BLaER1 treated with 17β-estradiol and CSF1 and Interleukin-3, amounts not matched to agents 10 nM and 100 nM (cell line): ENCODE measurements around the gene WNT11.

Source experiments
- H3K27ac ChIP-seq, 11 experiments: shearing (Covaris generic); formaldehyde crosslinking; 2 replicates each; pipeline ENCODE4 v1.8.1; 2022
- H3K27me3 ChIP-seq, 11 experiments: shearing (Covaris generic); formaldehyde crosslinking; 2 replicates each; pipeline ENCODE4 v1.8.1; 2022
- H3K36me3 ChIP-seq, 11 experiments: shearing (Covaris generic); formaldehyde crosslinking; 2 replicates each; pipeline ENCODE4 v1.8.1; 2022
- H3K4me1 ChIP-seq, 10 experiments: shearing (Covaris generic); formaldehyde crosslinking; 2 replicates each; pipeline ENCODE4 v1.8.1; 2022
- H3K4me2 ChIP-seq, 11 experiments: shearing (Covaris generic); formaldehyde crosslinking; 2 replicates each; pipeline ENCODE4 v1.8.1; 2022
- H3K4me3 ChIP-seq, 10 experiments: shearing (Covaris generic); formaldehyde crosslinking; 2 replicates each; pipeline ENCODE4 v1.8.1; 2022
- H3K9ac ChIP-seq, 11 experiments: shearing (Covaris generic); formaldehyde crosslinking; 2 replicates each; pipeline ENCODE4 v1.8.1; 2022
- H3K9me3 ChIP-seq, 11 experiments: shearing (Covaris generic); formaldehyde crosslinking; replicated peaks in 1 of 11; 2 replicates each; pipeline ENCODE4 v1.8.1; 2022
- H4K20me1 ChIP-seq, 11 experiments: shearing (Covaris generic); formaldehyde crosslinking; 2 replicates each; pipeline ENCODE4 v1.8.1; 2022
- Cebpa-rat ChIP-seq, 11 experiments: shearing (Covaris generic); IDR thresholded peaks; 2 replicates each; pipeline ENCODE4 v1.8.1; 2022

Gene WNT11

DNA sequence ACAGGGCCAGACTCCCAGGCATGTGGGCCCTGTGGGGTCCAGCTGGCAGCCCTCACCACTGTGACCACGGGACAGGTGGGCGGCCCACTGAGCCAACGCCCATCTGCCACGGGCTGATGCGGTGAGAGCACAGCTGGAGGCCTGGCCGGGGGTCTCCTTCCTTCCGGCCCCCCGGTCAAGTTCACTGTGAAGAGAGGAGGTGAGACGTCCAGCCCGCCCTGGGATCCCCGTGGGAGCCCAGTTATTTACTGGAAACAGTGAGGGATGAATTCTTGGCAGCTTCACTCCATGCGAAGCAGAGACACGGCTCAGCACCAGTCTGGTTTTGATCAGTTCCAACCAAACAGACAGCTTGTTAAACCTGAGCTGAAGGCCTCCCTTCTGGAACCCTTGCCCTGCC is 38.7 kb downstream of the WNT11 start:
- H3K27ac ChIP-seq, result no peak overlapping the region
- H3K4me3 ChIP-seq, result no peak overlapping the region
- no peak overlapping the region for H3K9ac ChIP-seq
- H3K27me3 ChIP-seq, result no peaks in the 10 kb centered on the region
- no peak for TF ChIP-seq Cebpa-rat (IDR thresholded peaks at IDR 0.05)
- no peaks in the 10 kb centered on the region; a peak in 2 of 22 replicates for H4K20me1 ChIP-seq
- H3K4me2 ChIP-seq, result peak overlapping the region in 9 of 11 experiments; percentile 12 to 66 (median 47); a peak in 13 of 22 replicates
- H3K9me3 ChIP-seq, result no peaks in the 10 kb centered on the region
- peaks cover 0 to 20% (median 14%) of the 10 kb centered on the region in 10 experiments; a peak in 11 of 20 replicates for H3K4me1 ChIP-seq
- no peaks in the 10 kb centered on the region for H3K36me3 ChIP-seq

DNA sequence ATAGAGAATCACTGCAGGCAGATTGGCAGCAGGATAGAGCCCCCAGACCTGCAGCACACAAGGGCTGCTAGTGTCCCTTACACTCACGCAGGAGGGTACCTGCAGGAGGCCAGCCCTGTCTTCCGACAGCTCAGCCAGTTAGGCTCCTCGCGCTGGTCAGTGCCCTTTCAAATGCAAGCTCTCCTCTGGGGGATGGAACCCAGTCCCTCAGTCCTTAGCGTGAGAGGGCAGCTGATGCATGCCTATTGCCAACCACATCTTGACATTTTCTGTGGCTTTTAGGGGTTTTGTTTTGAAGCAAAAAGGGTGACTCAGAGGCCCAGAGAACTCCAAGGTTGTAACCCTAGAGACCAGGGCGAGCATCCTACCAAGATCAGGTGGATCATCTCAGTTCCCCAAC is 40.0 kb downstream of the WNT11 start:
- Histone ChIP-seq H4K20me1 (no peaks in the 10 kb centered on the region; a peak in 2 of 22 replicates), H3K27me3 (no peaks in the 10 kb centered on the region), H3K9me3 (no peaks in the 10 kb centered on the region), H3K27ac (no peak overlapping the region), H3K36me3 (no peaks in the 10 kb centered on the region), H3K4me1 (peaks cover 0 to 22% (median 14%) of the 10 kb centered on the region in 10 experiments; a peak in 11 of 20 replicates), H3K4me2 (no peak overlapping the region), H3K9ac (no peak overlapping the region), H3K4me3 (no peak overlapping the region)
- no peak for TF ChIP-seq Cebpa-rat (IDR thresholded peaks at IDR 0.05)

DNA sequence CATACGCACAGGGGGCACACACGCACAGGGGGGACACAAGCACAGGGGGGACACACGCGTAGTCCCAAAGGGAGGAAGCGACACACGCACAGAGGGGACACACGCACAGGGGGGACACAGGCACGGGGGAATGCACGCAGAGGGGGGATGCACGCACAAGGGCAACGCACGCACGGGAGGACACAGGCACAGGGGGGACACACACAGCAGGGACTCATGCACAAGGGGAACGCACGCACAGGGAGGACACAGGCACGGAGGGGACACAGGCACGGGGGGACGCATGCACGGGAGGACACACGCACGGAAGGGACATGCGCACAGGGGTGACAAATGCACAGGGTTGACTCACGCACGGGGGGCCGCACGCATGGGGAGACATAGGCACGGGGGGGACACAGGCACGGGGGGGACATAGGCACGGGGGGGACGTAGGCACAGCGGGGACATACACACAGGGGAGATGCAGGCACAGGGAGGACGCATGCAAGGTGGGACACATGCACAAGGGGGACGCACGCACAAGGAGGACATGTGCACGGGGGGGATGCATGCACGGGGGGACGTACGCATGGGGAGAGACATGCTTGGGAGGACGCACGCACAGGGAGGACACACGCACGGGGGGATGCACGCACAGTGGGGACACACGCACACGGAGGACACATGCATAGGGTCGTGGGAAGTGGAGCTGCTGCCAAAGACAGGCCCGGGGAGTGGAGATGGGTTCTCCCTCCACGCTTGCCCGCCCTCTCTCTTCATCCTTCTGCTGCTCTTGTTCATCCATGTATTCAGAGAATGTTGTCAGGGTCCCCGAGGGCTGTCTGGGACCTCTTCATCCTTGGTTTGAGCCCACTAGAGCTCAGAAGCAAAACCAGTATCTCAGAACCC is 41.2 kb downstream of the WNT11 start:
- H3K4me3 ChIP-seq, result no peak overlapping the region
- no peak overlapping the region for H3K9ac ChIP-seq
- H3K27ac ChIP-seq, result no peak overlapping the region
- H3K4me1 ChIP-seq, result peaks cover 0 to 22% (median 14%) of the 10 kb centered on the region in 10 experiments; a peak in 11 of 20 replicates
- H3K36me3 ChIP-seq, result no peaks in the 10 kb centered on the region
- no peaks in the 10 kb centered on the region for H3K27me3 ChIP-seq
- no peak for TF ChIP-seq Cebpa-rat (IDR thresholded peaks at IDR 0.05)
- no peaks in the 10 kb centered on the region; a peak in 1 of 22 replicates for H4K20me1 ChIP-seq
- H3K4me2 ChIP-seq, result no peak overlapping the region
- H3K9me3 ChIP-seq, result no peaks in the 10 kb centered on the region

DNA sequence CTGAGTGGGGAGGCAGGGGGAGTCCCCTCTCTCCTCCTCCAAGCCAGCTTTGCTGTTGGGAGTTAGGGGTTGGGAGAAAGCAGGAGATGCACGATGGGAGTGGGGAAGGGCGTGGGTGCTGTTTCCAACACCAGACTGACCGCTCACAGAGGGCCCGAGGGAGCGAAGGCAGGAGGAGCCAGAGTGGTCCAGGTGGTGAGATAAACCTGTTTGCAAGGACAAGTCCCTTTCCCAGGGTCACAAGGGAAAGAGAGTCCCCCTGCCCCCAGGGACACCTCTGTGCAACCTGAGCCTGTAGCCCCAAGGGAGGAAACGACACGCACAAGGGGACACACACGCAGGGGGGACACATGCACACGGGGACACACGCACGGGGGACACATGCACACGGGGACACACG is 42.2 kb downstream of the WNT11 start:
- no peak for TF ChIP-seq Cebpa-rat (IDR thresholded peaks at IDR 0.05)
- Histone ChIP-seq H3K27me3 (no peaks in the 10 kb centered on the region), H3K4me3 (no peak overlapping the region), H3K4me1 (peaks cover 0 to 13% (median 7%) of the 10 kb centered on the region in 10 experiments; a peak in 11 of 20 replicates), H3K9me3 (no peaks in the 10 kb centered on the region), H3K4me2 (no peak overlapping the region), H4K20me1 (no peaks in the 10 kb centered on the region; a peak in 1 of 22 replicates), H3K9ac (no peak overlapping the region), H3K27ac (no peak overlapping the region), H3K36me3 (no peaks in the 10 kb centered on the region)

DNA sequence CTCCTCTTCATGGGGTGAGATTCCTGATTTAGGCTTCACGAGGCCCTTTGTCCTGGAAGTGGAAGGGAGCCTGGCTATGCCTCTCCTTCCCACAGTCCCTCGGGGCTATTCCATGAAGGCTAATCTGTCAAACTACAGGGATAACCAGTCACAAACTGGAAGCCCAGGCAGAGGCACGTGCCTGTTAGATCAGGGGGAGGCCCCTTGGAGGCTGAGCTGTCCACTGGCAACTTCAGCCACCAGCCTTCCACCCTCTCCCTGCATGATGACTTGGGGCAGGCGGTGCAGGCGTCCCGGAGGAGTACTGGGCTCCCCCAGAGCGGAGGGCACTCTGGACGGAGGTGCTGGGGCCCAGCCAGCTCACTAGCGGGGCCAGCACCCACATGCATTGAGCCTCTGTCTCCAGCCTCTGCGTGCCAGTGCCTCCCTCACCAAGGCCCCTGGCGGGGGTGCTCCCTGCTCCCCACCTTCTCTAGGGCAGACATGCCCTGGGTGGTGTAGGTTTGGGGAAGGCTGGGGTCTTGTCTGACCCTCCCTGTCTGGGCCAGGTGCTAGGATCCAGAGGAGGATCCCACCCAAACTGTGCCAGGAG is 42.9 kb downstream of the WNT11 start:
- Histone ChIP-seq H3K27me3 (no peaks in the 10 kb centered on the region), H3K9ac (no peak overlapping the region), H3K4me1 (peaks cover 0 to 12% (median 6%) of the 10 kb centered on the region in 10 experiments; a peak in 11 of 20 replicates), H3K9me3 (no peaks in the 10 kb centered on the region), H3K4me3 (no peak overlapping the region), H3K36me3 (no peaks in the 10 kb centered on the region), H3K4me2 (no peak overlapping the region), H3K27ac (no peak overlapping the region), H4K20me1 (no peaks in the 10 kb centered on the region; a peak in 1 of 22 replicates)
- no peak for TF ChIP-seq Cebpa-rat (IDR thresholded peaks at IDR 0.05)

DNA sequence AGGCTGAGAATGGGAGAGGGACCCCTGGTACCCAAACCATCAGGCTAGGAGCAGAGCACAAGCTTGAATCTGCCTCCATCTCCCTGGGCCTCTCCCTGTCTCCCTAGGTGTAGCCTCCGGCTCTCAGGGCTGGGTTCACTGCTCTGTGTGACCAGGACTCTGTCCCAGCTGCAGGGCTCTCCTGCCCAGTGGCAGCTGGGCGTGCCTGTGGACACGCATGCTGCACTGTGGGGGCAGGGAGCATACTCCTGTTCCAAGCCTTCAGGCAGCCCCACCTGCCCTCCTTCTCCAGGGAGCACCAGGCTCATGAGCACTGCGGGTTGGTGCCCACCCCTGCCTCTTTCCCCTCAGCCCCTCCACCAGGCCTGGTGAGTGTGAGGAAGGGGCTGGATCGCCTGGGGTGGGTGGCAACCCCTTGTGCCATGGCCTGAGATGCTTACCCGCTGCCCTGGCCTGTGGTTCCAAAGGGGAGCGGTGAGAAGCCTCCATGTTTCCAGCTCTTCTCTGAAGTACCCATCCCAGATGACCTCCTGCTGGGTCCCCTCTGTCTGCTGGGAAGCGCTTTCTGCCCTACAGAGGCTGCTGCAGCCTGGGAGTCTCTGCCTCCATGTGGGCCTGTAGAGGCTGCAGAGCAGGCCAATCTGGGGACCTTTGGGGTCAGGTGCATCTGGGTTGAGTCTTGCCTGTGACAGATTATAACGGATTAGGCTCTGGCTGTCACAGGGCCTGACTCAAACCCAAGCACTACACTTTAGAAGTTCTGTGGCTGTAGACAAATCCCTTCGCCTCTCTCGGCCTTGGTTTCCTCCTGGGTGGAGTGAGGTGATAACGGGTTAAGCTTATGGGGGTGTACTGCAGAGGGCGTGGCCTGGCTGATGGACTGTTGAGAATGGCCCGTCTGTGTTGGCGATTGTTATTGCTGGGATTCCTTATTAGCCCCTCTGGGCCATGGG is 43.7 kb downstream of the WNT11 start:
- Histone ChIP-seq H3K9ac (no peak overlapping the region), H3K4me1 (peaks cover 0 to 10% (median 5%) of the 10 kb centered on the region in 10 experiments; a peak in 11 of 20 replicates), H3K36me3 (no peaks in the 10 kb centered on the region), H3K9me3 (no peaks in the 10 kb centered on the region), H3K4me2 (no peak overlapping the region), H4K20me1 (no peaks in the 10 kb centered on the region; a peak in 1 of 22 replicates), H3K4me3 (no peak overlapping the region), H3K27ac (no peak overlapping the region), H3K27me3 (no peaks in the 10 kb centered on the region)
- TF ChIP-seq Cebpa-rat (IDR thresholded peaks at IDR 0.05), result no peak

DNA sequence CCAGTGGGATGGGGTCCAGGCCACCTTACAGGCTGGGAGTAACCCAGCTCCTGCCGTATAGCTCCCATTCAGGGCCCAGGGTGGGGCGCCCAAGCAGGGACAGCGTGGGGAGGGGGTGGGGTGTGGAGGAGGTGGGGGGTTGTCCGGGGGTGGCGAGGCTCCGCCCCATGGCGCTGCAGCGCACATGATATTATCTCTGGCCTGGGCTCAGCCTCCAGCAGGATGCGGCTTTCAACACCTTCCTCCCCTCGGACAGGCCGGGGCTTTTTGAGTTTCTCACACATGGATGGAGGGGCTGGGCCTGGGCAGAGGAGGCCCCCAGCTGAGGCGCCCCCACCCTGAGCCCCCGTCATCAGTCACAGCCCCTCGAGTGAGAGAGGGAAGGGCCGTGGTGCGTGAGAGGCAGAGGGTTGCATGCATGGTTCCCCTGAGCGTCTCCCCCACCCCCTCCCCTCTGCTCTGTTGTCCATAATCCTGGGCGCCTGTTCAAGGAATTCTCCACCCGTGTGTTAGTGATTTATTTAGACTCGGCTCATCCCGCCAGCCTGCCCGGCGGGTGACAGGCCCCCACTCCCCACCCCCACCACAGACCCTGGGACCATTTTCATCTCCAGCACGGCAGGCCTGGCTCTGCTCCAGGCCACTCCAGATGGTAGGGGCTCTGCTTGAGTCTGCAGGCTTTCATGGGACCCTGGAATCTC is 44.9 kb downstream of the WNT11 start:
- no peak overlapping the region for H3K4me3 ChIP-seq
- no peak overlapping the region for H3K27ac ChIP-seq
- 0 out of 20 replicates have a peak, but pooled peaks cover 0 to 5% (median 0%) of the 10 kb centered on the region in 10 experiments for H3K4me1 ChIP-seq
- H3K36me3 ChIP-seq, result no peaks in the 10 kb centered on the region
- peak overlapping the region in 3 of 11 experiments; percentile 16 to 36 (median 18); a peak in 2 of 22 replicates for H3K4me2 ChIP-seq
- TF ChIP-seq Cebpa-rat (IDR thresholded peaks at IDR 0.05), result no peak
- no peaks in the 10 kb centered on the region for H3K9me3 ChIP-seq
- no peak overlapping the region for H3K9ac ChIP-seq
- H4K20me1 ChIP-seq, result no peaks in the 10 kb centered on the region; a peak in 1 of 22 replicates
- no peaks in the 10 kb centered on the region for H3K27me3 ChIP-seq

DNA sequence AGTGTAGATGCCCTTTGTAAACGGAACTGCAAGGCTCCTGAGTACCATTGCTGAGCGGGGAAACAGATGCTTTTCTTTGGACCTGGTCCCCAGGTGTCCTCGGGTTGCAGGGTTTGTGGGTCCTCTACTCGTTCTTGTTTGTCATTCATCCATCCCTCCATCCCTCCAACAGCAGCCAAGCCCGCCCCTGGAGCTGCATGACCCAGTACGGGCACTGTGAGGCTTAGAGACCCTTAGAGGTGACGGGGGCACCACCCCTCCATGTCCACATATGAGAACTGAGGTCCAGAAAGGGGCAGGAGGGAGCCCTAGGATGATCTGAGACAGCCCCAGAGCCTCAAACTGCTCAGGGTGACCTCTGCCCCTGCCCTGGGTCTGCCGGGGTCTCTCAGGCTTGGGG is 45.4 kb downstream of the WNT11 start:
- Histone ChIP-seq H3K9ac (no peak overlapping the region), H3K4me2 (no peak overlapping the region), H3K9me3 (no peaks in the 10 kb centered on the region), H3K36me3 (no peaks in the 10 kb centered on the region), H3K4me3 (no peak overlapping the region), H3K27ac (no peak overlapping the region), H3K4me1 (0 out of 20 replicates have a peak, but pooled peaks cover 0 to 5% (median 0%) of the 10 kb centered on the region in 10 experiments), H4K20me1 (no peaks in the 10 kb centered on the region; a peak in 1 of 22 replicates), H3K27me3 (no peaks in the 10 kb centered on the region)
- no peak for TF ChIP-seq Cebpa-rat (IDR thresholded peaks at IDR 0.05)
